ENCODE measurements around the gene SERINC5. TPM values are rescaled to one million over a fixed set of nuclear protein-coding genes. Genes with fewer than 3 reads are reported as not detected.

The SERINC5 gene
- total RNA-seq, 2 donors from 2014 or later = 147 to 152 TPM

DNA sequence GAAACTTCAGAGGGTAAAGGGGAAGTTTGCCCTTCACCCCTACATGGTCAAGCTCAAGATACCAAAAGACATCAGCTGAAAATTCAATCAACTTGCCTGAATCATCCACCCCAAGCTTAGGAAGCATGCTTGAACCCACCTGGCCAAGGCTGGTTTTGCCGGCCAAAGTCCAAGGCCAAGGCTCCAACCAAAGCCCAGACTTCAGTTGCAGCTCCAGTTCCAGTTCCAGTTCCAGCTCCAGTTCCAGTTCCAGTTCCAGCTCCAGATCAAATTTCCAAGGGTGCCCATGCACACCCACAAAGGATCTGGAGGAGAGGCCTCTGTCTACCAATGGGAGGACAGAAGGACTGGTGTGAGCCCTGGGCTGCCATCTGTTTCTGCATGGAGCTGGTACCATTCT, 4.6 kb upstream of the SERINC5 start:
- ATAC-seq (no peak), DNase-seq (no peak)
- intact Hi-C loops (cut with DNase I, micrococcal nuclease) = no loop called here

DNA sequence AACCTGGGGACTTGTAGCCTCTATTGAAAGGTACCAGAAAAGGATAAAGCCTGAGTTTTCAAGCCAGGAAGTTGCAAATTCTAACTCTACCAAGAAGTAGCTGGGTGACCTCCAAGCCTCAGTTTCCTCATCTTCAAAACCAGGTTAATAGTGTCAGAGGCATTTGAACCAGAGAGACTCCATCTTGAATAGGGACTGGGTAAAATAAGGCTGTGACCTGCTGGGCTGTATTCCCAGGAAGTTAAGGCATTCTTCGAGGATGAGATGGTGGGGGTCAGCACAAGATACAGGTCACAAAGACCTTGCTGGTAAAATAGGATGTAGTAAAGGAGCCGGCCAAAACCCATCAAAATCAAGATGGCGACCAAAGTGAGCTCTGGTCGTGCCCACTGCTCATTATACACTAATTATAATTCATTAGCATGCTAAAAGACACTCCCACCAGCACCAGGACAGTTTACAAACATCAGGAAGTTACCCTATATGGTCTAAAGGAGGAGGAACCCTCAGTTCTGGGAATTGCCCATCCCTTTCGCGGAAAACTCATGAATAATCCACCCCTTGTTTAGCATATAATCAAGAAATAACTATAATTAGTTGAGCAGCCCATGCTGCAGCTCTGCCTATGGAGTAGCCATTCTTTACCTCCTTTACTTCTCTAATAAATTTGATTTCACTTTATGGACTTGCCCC, 3.8 kb upstream of the SERINC5 start:
- no peak for ATAC-seq
- intact Hi-C loops (cut with DNase I, micrococcal nuclease) = no loop called here
- no peak for DNase-seq

DNA sequence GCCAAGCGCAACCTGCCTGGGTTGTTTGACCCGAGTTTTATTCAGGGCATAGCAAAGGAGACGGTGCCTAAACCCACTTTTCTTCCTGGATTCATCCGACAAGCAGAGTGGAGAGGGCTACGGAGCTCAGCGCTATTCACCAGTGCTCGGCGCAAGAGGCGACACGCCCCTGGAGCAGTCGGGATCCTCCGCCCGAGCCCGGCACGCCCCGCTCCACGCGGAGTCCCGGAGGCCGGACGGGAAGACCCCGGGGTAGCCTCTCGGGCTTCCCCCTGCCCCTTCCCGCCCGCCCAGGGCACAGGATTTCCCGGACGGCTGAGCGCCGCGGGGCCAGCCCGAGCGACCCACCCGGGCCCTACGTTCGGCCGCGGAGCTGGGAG, 427 bp downstream of the SERINC5 start:
- ATAC-seq (peak; percentile 63), DNase-seq (peak; percentile 67 to 82)
- intact Hi-C loops (cut with DNase I, micrococcal nuclease) = no loop called here

DNA sequence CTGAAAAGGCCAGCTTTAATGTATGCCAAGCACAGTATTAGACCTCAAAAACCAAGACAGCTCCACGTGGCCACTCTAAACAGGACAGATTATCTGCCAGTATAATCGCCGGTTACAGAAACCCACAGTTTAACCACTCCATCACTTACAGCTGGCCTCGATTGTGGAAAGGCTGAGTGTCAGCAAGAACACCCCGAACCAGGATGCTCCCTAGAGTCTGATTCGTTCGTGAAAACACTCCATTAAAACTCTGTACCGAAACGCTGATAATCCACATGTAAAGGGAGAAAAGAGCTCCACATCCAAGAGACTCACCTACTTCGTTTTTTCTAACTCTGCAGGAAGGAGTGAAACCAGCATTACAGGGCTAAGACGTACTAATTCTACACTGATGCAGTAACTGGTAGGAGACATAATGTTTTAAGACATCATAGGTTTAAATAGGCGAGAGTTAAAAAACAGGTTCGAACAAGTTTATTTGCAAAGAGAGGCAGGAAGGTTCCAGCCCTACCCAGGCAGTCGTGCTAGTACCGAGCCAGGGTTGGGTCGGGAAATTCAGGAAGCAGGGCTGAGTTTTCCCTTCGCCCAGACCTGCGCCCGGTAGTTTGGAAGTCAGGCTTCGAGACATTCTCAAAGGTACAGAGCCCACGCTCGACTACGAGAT, 949 bp downstream of the SERINC5 start:
- peak; percentile 21 for ATAC-seq
- DNase-seq = no peak
- intact Hi-C loops (cut with DNase I, micrococcal nuclease) = no loop called here

DNA sequence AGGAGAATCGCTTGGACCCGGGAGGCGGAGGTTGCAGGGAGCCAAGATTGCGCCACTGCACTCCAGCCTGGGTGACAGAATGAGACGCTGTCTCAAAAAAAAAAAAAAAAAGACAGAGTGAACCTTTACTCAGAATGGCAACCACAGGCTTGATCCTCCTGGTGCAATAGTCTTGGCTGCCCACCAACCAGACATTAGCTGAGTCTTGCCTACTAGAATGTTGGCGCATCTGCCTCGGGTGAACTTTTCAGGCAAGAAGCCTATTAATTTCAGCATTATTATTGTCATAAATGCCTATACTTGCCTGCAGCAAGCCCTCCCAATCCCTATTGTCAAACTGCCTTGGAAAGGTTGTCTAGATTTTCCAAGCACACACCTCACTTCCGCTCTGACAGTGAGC, 4.2 kb downstream of the SERINC5 start:
- ATAC-seq (no peak), DNase-seq (no peak)
- intact Hi-C loops (cut with DNase I, micrococcal nuclease) = no loop called here

DNA sequence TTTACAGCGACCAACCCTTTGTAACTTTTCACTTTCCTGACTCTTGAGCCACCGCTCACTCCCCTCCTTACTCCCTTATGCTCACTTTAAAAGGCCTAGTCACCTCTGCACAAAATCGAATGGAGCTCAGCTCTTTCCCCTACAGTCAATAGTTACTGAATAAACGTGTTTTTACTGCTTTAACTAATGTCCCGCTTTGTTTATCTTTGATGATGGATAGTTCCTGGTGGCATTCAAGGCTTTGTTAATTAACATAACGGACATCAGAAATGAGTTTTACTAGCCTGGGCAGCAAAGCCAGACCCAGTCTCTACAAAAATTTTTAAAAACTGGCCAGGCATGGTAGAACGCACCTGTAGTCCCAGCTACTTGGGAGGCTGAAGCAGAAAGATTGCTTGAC, 5.0 kb downstream of the SERINC5 start:
- DNase-seq (no peak), ATAC-seq (no peak)
- intact Hi-C loops (cut with DNase I, micrococcal nuclease) = no loop called here

DNA sequence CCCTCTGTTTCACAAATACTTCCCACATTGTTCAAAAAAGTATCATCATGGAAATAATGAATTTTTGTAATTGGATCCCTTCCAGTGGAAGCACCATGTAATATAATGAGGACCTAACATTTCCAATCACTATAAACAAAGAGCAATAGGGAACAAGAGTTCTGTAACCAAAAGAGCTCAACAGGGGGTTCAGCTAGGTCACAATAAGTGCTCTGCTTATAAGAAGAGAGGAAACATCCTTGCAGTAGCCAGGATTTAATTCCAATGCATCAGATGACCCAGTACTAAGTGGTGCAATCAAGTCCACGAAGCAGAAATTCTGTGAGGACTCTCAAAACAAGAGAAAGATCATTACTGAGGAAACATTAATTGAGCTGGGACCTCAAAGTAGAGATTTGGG, 5.9 kb downstream of the SERINC5 start:
- intact Hi-C loops (cut with DNase I, micrococcal nuclease) = no loop called here
- DNase-seq (no peak), ATAC-seq (no peak)

DNA sequence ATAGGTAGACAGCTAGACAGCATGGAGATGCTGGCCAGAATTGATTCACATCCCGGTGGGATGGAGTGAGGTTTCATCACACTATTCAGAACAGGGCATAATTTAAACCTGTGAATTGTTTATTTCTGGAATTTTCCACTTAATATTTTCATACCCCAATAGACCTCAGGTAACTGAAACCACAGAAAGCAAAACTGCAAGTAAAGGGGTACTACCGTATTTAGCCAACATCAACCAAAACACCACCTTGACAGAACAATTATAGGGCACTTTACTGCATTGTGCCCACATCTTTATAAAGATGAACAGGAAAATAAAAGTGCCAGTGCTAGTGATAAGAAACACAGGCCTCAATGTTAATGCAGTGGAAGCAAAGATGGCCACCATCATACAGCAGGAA, 7.5 kb downstream of the SERINC5 start:
- ATAC-seq (no peak), DNase-seq (no peak)
- intact Hi-C loops (cut with DNase I, micrococcal nuclease) = no loop called here

DNA sequence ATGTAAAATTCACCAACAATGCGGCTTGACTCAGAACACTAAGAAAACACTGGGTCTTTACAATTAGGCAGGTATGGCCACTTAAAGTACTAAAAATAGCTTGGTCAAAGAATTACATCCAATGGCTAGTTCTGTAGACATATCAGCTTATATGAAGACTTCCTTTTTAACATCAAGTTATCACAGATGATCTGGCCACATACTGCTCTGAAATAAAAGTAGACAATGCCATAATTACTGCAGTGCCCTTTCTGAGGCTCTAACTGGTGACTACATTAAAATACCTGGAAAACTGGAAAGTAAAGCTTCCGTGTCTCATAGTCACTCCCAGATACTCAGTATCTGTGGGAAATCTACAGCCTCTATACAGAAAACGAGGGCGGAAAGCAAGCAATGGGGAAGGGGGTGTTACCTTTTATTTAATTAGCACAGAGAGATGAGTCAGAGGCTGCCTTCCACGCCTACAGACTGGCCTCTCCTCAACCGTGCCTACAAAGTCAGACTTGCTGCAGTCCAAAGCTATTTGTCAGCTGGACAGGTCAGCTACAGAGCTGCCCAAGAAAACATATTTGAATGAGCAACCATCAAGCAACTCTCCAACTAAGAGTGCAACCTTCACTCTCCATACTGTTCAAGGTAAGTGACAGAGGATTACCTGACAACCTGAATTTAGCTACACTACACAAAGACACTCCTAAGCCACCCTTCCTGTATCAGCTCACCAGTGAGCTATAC, 8.7 kb downstream of the SERINC5 start:
- intact Hi-C loops (cut with DNase I, micrococcal nuclease) = no loop called here

DNA sequence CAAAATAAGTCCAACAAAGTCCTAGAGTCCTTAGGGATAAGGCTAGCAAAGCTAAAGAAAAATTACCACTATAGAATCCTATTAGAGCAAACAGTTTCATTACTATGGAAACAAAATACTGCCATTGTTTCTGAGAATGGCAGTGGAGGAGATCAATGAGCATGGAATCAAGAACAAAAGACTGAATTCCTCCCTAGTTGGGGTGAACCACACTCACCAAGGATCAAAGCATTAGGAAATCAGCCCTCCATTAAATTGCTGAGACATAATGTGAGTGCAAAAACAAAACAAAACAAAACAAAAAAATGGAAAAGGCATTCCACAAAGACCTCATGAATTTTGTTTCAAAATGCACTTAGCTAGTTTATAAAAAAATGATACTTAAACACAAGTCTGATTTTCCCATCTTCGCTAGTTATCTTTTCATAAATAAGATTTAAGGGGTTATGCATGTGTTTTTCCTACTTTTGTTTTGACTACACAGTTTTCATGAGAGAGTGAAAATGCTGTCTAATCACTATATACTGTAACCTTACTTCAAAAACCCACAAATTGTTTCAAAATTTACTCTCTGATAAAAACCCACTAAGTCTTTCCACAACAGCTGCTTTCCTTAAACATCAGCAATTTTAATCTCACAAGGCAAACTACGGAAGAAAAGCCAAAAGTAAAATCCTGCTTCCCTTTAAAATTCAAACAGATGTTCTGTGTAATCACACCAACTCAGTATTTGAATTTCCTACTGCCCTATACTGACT, 9.7 kb downstream of the SERINC5 start:
- DNase-seq (no peak), ATAC-seq (no peak)
- intact Hi-C loops (cut with DNase I, micrococcal nuclease) = no loop called here

More for the DNA sequence above, 8.7 kb downstream of the SERINC5 start:
- ATAC-seq = peak; percentile 85
- peak; percentile 47 to 78 for DNase-seq

DNA sequence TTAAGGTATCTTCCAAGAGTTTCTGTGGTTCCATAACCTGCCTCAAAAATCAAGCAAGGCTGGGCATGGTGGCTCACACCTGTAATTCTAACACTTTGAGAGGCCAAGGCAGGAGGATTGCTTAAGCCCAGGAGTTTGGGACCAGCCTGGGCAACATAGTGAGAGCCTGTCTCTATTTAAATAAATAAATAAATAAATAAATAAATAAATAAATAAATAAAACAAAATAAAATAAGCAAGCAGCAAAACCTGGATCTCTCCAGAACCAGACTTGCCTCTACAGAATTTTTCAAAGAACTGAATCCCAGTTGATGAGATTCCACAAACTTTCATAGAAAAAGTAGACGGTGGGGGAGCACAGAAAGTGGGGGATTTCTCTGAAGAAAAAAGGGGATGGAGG, 12.3 kb downstream of the SERINC5 start:
- DNase-seq = no peak
- intact Hi-C loops (cut with DNase I, micrococcal nuclease) = no loop called here
- no peak for ATAC-seq

DNA sequence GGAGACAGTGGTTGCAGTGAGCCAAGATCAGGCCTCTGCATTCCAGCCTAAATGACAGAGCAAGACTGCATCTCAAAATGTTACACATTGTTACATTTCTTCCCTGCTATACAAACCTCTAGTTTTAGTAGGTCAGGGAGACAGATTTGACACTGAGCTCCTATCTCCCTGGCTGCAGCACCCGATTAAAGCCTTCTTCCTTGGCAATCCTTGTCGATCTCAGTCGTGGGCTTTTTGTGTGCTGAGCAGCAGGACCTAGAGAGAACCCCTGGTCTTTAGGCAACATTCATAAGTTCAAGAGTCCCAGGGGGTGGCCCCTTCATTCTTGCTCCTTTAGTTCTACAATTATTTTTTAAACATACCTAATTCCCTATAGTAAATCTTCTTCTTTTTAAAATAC, 13.0 kb downstream of the SERINC5 start:
- ATAC-seq (no peak), DNase-seq (no peak)
- intact Hi-C loops (cut with DNase I, micrococcal nuclease) = no loop called here

DNA sequence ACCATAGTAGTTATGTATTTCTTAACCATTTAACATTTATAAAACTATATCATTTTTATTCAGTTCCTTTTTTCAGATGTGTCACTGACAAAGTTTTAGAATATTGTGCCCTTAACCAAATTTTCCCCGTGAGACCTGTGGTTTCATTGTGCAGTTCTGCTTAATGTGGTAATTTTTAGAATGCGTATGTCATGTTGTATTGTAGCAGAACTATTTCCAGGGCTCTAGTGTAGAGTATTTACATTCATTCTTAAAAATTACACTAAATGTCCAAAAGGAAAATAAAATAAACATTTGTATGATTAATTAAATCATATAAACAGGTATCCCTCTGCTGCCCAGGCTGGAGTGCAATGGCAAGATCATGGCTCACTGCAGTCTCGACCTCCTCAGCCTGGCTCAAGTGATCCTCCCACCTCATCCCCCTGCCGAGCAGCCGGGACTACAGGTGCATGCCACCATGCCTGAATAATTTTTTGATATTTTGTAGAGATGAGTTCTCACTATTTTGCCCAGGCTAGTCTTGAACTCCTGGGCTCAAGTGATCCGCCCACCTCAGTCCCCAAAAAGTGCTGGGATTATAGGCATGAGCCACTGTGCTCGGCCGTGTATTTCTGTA, 15.4 kb downstream of the SERINC5 start:
- no peak for ATAC-seq
- intact Hi-C loops (cut with DNase I, micrococcal nuclease) = no loop called here
- DNase-seq = no peak

DNA sequence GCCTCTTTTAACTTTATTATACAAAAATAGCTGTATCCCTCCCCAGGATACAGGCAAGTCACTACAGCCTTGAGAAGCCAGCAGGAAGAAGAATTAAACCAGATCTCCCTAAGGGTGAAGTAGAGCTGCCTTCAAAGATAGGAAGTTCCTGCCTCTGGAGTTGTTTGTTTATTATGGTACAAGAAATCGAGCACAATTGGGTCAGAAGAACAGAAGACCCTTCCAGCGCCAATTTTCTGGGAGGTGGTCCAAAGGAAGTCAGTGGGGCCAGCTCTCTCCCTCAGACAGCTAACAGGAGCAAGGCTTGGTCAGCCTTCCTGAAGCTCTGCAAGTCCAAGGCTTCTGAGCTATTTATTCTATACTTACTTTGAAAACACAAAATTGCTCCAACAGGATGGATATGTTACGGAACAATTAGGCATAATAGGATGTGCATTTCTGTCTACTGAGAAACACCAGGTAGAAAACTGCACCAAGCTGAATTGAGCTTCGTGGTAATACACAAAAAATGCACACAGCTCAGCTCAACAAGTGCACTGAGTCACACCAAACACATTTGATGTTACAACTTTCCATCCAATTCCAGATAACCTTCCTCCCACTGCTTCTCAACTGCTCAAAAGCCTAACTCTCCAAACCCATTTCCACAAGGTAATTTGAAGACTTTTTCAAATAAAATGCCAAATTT, 16.0 kb downstream of the SERINC5 start:
- ATAC-seq = no peak
- intact Hi-C loops (cut with DNase I, micrococcal nuclease) = no loop called here
- no peak for DNase-seq

DNA sequence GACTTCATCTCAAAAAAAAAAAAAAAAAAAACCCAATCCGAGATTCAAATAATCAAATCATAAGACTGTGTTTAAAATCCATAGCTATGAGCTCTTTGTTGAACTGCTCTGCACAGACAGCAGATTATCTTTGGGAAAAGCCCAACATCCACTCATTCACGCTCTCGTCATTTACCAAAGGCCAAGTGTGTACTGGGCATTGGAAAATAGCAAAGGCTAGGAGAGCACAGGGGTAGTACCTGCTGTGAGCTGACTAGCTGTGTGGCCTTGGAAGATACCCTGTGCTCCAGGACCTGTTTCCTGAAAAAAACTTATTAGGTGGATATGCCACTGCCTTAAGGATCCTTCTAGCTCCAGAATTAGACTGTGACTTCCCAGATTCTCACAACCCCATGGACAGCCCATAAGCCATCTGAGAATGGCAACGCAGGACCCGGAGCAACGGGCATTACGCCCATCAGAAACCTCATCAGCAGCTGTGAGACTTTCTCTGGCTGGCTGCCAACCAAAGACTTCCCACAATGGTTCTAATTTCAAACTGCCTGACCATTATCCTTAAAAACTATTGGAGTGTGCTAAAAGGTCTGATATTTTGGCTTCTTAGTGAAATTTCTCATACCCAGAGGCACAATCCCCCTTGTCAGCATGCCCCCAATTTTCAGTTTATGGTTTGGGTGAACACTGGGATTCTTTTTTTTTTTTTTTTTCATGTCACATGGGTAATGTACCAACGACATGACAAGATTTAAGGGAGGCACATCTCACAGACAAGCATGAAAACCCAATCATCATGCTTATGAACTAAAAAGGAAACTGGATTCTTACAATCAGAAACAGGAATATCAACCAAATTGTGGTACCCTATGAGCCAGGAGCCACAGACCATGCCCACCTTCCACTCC, 16.8 kb downstream of the SERINC5 start:
- peak; percentile 69 to 80 for DNase-seq
- ATAC-seq = peak; percentile 54
- intact Hi-C loops (cut with DNase I, micrococcal nuclease) = no loop called here

DNA sequence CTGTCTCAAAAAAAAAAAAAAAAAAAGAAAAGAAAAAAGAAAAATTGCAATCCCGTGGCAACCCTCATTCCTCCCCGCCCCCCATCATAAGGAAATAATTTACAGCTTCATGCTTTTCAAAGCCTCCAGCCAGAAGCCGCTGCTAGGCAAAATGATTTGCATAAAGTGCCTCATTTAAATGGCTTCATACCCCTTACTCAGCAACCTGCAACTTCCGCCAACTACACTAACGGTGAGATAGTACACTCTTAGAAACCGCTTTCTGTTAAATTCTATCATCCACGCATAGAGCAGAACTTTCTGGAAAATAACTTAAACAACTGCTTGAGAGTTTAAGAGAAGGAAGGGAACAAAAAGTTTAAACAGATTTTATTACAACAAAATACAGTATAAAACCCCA, 17.8 kb downstream of the SERINC5 start:
- intact Hi-C loops (cut with DNase I, micrococcal nuclease) = no loop called here
- DNase-seq = no peak

DNA sequence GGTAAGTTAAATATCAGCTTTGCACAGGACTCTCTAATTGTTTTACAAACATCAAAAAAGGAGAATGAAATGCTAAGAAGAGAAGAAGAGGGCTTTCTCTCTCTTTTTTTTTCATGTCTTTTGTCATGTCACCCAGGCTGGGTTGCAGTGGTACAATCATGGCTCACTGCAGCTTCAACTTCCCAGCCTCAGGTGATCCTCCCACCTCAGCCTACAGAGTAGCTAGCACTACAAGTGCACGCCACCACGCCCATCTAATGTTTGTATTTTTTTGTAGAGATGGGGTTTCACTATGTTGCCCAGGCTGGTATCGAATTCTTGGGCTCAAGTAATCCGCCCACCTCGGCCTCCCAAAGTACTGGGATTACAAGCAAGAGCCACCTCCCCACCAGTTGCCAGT, 18.6 kb downstream of the SERINC5 start:
- DNase-seq = no peak
- no peak for ATAC-seq
- intact Hi-C loops (cut with DNase I, micrococcal nuclease) = no loop called here

More for the DNA sequence above, 17.8 kb downstream of the SERINC5 start:
- peak; percentile 47 for ATAC-seq

Data from left colon (tissue), 2 donors.